Esophagus muscularis mucosa (tissue), 4 donors: ENCODE data around the gene GLIS1. TPM values are rescaled to one million over a fixed set of nuclear protein-coding genes. Genes with fewer than 3 reads are reported as not detected.

ENCODE experiments used
- DNase-seq: peaks from one replicate; pipeline ENCODE4 v3.0.0-alpha.2; 2017; ENCODE audit errors: extremely low spot score
- H3K27ac ChIP-seq, 4 donors: fragments of 200-600 bp; sonication (generic); replicated peaks in 1 of 4; 1 replicate in 3 of 4; 2 replicates in 1 of 4; pipeline ENCODE4 v1.5.1; 2016 to 2019; ENCODE audit warnings: mild to moderate bottlenecking in 1 of 4
- H3K27me3 ChIP-seq, 4 donors: fragments of 200-600 bp; sonication (generic); one replicate each; pipeline versions ENCODE4 v1.5.1 to v1.6.0; 2016 to 2019
- H3K36me3 ChIP-seq, 4 donors: fragments of 200-600 bp; sonication (generic); one replicate each; pipeline ENCODE4 v1.5.1; 2016 to 2019
- H3K4me1 ChIP-seq, 4 donors: fragments of 200-600 bp; sonication (generic); one replicate each; pipeline ENCODE4 v1.5.1; 2016 to 2019
- H3K4me3 ChIP-seq, 4 donors: fragments of 200-600 bp; sonication (generic); 1 replicate in 2 of 4; 2 replicates in 2 of 4; pipeline ENCODE4 v1.5.1; 2016 to 2019; ENCODE audit warnings: mild to moderate bottlenecking in 4 of 4, moderate library complexity in 1 of 4
- H3K9me3 ChIP-seq, 4 donors: fragments of 200-600 bp; sonication (generic); 1 replicate in 3 of 4; 2 replicates in 1 of 4; pipeline ENCODE4 v1.5.1; 2016 to 2019
- EP300 ChIP-seq: sonication (generic); formaldehyde crosslinking; IDR thresholded peaks from one replicate; pipeline ENCODE4 v1.6.1; 2017; ENCODE audit warnings: antibody characterized with exemption
- POLR2A ChIP-seq: fragments of 450-650 bp; IDR thresholded peaks from one replicate; pipeline ENCODE4 v1.6.1; 2017; ENCODE audit warnings: antibody characterized with exemption, moderate library complexity, mild to moderate bottlenecking, low read depth
- POLR2AphosphoS5 ChIP-seq, 2 donors: sonication (generic); formaldehyde crosslinking; IDR thresholded peaks; one replicate each; pipeline ENCODE4 v1.6.1; 2017; ENCODE audit warnings: antibody characterized with exemption in 2 of 2
- WGBS: methylation state at CpG from one replicate; pipeline ENCODE4 v1.1.5; 2018; 5-methylcytosine and 5-hydroxymethylcytosine counted together
- intact Hi-C: fragments of 100-400 bp; cut with DNase I; formaldehyde crosslinking; loops from one replicate; pipeline ENCODE4 v1.15.1; 2023
- total RNA-seq, 4 donors: library from RNA; depleted of rRNA; stranded (reverse); fragments of >200 nt; gene quantifications; one replicate each; pipeline versions ENCODE4 v1.1.0 to v1.2.1, GENCODE V29; 2016
- TF ChIP-seq, protein P1 (sequence below), 3 experiments: fragments of 200-600 bp in 2 of 3; fragments of 450-650 bp in 1 of 3; sonication (generic) in 2 of 3; IDR thresholded peaks; one replicate each; pipeline ENCODE4 v1.5.1; 2017 to 2019; ENCODE audit warnings: antibody characterized with exemption in 3 of 3, mild to moderate bottlenecking in 2 of 3, moderate library complexity in 1 of 3

The GLIS1 gene
- total RNA-seq, 4 donors from 2014 or later, result 0.17 to 0.42 TPM; not detected in 2

DNA sequence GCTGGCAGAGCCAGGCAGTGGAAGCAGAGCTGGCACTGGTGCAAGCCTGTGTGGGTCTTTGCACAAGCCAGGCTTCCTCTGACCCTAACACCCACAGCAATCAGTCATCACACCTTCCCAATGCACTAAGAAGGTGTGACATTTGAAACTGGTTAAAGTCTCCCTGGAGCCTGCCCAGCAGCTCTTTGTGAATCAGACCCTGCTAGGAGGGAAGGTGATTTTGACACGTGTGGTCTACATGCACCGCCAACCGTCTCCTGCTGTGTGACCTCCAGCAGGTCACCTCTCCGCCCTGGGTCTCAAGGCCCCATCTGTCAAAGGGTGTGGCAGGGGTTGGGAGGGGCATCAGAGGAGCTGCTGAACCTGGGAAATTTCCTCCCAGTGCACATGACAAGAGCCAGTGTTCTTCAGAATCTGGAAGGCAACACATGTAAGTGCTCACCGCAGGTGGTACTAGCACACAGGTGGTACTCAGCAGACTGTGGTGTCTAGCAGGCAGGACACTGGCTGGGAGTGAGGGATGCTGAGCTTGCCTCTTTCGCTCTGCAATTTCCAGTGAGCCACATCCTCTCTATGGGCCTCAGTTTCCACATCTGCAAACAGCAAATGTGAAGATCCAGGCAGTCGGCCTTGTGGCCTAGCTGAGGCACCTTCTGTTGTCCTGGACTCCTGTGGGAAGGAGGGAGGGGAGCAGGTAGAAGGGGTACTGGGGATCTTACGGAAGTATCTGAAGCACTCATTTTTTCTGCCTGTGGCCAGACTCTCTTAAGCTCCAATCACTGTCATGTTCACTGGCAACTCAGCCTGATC, 156.5 kb downstream of the GLIS1 start:
- no peaks in the 10 kb centered on the region for H3K27me3 ChIP-seq

DNA sequence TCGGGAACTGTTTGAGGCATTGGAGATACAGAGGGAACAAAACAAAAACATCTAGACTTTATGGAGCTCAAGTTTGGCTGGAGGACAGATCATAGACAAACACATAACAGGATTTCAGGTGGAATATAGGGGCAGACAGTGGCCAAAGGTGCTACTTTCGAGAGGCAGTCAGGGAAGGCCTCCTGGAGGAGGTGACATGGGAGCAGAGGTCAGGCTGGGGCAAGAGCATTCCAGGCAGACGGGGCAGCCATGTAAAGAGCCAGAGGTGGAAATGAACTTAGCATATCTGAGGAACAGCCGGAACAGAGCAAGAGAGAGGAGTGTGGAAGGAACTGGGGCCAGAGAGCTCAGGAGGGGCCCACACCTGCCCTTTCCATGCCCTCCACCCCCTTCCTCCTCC, 157.5 kb downstream of the GLIS1 start:
- H3K27me3 ChIP-seq, result no peaks in the 10 kb centered on the region
- no peak for TF ChIP-seq EP300
- no peak for TF ChIP-seq POLR2A
- TF ChIP-seq, protein P1, sequence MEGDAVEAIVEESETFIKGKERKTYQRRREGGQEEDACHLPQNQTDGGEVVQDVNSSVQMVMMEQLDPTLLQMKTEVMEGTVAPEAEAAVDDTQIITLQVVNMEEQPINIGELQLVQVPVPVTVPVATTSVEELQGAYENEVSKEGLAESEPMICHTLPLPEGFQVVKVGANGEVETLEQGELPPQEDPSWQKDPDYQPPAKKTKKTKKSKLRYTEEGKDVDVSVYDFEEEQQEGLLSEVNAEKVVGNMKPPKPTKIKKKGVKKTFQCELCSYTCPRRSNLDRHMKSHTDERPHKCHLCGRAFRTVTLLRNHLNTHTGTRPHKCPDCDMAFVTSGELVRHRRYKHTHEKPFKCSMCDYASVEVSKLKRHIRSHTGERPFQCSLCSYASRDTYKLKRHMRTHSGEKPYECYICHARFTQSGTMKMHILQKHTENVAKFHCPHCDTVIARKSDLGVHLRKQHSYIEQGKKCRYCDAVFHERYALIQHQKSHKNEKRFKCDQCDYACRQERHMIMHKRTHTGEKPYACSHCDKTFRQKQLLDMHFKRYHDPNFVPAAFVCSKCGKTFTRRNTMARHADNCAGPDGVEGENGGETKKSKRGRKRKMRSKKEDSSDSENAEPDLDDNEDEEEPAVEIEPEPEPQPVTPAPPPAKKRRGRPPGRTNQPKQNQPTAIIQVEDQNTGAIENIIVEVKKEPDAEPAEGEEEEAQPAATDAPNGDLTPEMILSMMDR (IDR thresholded peaks at IDR 0.05), result no peak
- no peak for TF ChIP-seq POLR2AphosphoS5 (IDR thresholded peaks at IDR 0.05)
- no peaks in the 10 kb centered on the region for H3K36me3 ChIP-seq
- 90% methylated on average over 4 of the region's 4 CpGs for WGBS
- H3K9me3 ChIP-seq, result no peaks in the 10 kb centered on the region
- H3K27ac ChIP-seq, result no peak overlapping the region
- intact Hi-C loops, result no loop called here
- H3K4me1 ChIP-seq, result no peaks in the 10 kb centered on the region
- no peak overlapping the region for H3K4me3 ChIP-seq
- DNase-seq, result no peak

More for the DNA sequence above, 156.5 kb downstream of the GLIS1 start:
- no peak for DNase-seq
- no peak overlapping the region for H3K4me3 ChIP-seq
- H3K27ac ChIP-seq, result no peak overlapping the region
- intact Hi-C loops, result no loop called here
- no peaks in the 10 kb centered on the region for H3K4me1 ChIP-seq
- H3K9me3 ChIP-seq, result no peaks in the 10 kb centered on the region
- WGBS, result 83% methylated on average over 6 of the region's 8 CpGs
- TF ChIP-seq, protein P1 (IDR thresholded peaks at IDR 0.05), result no peak
- TF ChIP-seq EP300 (no peak), POLR2A (no peak), POLR2AphosphoS5 (IDR thresholded peaks at IDR 0.05) (no peak)
- no peaks in the 10 kb centered on the region for H3K36me3 ChIP-seq

DNA sequence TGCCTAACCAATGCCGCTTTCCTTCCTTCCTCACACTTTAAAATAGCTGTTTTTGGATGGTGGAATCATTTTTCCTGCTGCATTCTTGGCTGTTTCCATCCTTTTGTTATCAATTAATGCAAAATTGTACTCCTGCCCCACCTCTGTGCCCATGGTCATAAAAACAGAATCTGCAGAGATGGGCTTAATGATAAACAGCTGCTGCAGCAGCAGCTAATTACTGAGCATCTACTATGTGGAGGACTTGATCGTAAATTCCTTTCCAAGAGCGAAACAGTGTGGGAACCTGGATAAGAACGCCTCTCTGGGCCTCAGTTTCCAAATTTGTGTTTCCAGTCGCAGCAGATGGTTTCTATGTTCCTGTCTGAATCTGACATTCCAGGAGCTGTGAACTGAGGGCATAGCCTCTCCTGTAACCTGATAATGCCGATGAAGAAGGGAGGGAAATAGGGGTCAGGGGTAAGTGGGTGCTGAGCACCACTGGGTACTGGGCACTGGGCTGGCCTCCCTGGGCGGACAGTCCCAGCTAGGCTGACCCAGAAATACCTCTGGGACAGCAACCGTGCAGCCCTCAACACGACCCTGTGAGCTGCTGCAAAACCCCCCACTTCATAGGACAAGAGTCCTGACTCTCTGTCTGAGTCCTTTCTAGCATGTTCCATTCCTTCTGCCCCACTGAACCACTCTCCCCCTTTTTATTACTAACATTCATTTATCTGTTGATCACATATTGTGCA, 158.1 kb downstream of the GLIS1 start:
- no peak overlapping the region for H3K27ac ChIP-seq

DNA sequence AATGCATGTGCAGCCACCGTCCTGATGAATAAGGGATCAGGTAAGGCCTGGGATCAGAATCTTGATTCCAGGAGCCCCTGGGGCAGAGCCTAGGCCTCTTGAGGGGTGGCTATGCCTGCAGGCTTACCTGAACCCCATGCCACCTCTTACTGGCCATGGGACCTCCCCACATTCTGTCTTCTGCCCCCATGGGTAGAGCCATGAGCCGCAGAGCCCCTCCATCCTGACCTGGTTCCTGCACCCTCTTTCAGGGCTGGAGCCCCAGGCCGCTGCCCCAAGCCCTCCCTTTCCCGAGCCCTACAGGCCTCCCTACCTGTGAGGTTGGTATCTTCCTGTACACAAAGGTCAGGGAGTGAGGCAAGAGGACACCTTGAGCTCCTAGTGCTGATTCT, 159.0 kb downstream of the GLIS1 start:
- Histone ChIP-seq H3K36me3 (no peaks in the 10 kb centered on the region), H3K4me1 (no peaks in the 10 kb centered on the region), H3K4me3 (no peak overlapping the region), H3K9me3 (no peaks in the 10 kb centered on the region), H3K27me3 (no peaks in the 10 kb centered on the region), H3K27ac (no peak overlapping the region)
- 100% methylated on average over 3 of the region's 4 CpGs for WGBS
- no peak for DNase-seq
- TF ChIP-seq, protein P1 (IDR thresholded peaks at IDR 0.05), result no peak
- TF ChIP-seq POLR2A (no peak), POLR2AphosphoS5 (IDR thresholded peaks at IDR 0.05) (no peak), EP300 (no peak)
- intact Hi-C loops, result no loop called here

More for the DNA sequence above, 158.1 kb downstream of the GLIS1 start:
- Histone ChIP-seq H3K4me1 (no peaks in the 10 kb centered on the region), H3K27me3 (no peaks in the 10 kb centered on the region), H3K9me3 (no peaks in the 10 kb centered on the region), H3K4me3 (no peak overlapping the region), H3K36me3 (no peaks in the 10 kb centered on the region)
- intact Hi-C loops, result no loop called here
- no peak for TF ChIP-seq EP300
- no peak for TF ChIP-seq POLR2A
- TF ChIP-seq, protein P1 (IDR thresholded peaks at IDR 0.05), result no peak
- no peak for TF ChIP-seq POLR2AphosphoS5 (IDR thresholded peaks at IDR 0.05)
- no peak for DNase-seq
- WGBS, result 89% methylated on average over 9 of the region's 9 CpGs
